Neural cell (in vitro differentiated cells): ENCODE results near the gene UBASH3B. TPM values are rescaled to one million over a fixed set of nuclear protein-coding genes. Genes with fewer than 3 reads are reported as not detected.

ENCODE experiments used
- H2AFZ ChIP-seq: fragments of 200-600, 300-800 bp; sonication (generic), shearing (Covaris generic); 2 replicates; pipeline ENCODE4 v1.6.0; 2014; ENCODE audit warnings: low read depth, mild to moderate bottlenecking, antibody characterized with exemption, low read length, moderate library complexity
- H3F3A ChIP-seq: fragments of 200-600 bp; shearing (Covaris generic); 2 replicates; pipeline ENCODE4 v1.6.1; 2016; ENCODE audit warnings: mild to moderate bottlenecking, moderate library complexity, mixed read lengths, antibody characterized with exemption, low read length; ENCODE audit not compliant: insufficient read depth, poor library complexity, severe bottlenecking
- H3K27ac ChIP-seq: fragments of 200-600, 300-800 bp; sonication (generic), shearing (Covaris generic); 2 replicates; pipeline ENCODE4 v1.5.1; 2014; ENCODE audit warnings: mild to moderate bottlenecking, low read length, moderate library complexity
- H3K27me3 ChIP-seq: fragments of 300-800, 200-600 bp; sonication (generic), shearing (Covaris generic); 2 replicates; pipeline ENCODE4 v1.6.0; 2014; ENCODE audit warnings: mild to moderate bottlenecking, low read depth, low read length, moderate library complexity; ENCODE audit not compliant: insufficient read depth
- H3K36me3 ChIP-seq: fragments of 300-800, 200-600 bp; sonication (generic), shearing (Covaris generic); 2 replicates; pipeline ENCODE4 v1.5.1; 2014; ENCODE audit warnings: mild to moderate bottlenecking, antibody characterized with exemption, low read length, moderate library complexity; ENCODE audit not compliant: insufficient read depth
- H3K4me2 ChIP-seq: fragments of 300-800, 200-600 bp; sonication (generic), shearing (Covaris generic); 2 replicates; pipeline ENCODE4 v1.6.0; 2014; ENCODE audit warnings: mild to moderate bottlenecking, low read length
- H3K4me3 ChIP-seq: fragments of 300-800, 200-600 bp; sonication (generic), shearing (Covaris generic); 2 replicates; pipeline ENCODE4 v1.5.1; 2014; ENCODE audit warnings: mild to moderate bottlenecking, low read length, moderate library complexity
- H3K79me2 ChIP-seq: fragments of 200-600 bp; shearing (Covaris generic); replicated peaks from 2 replicates; pipeline ENCODE4 v1.6.0; 2014; ENCODE audit warnings: mild to moderate bottlenecking, low read length, moderate library complexity; ENCODE audit not compliant: insufficient read depth
- H3K9ac ChIP-seq: fragments of 300-800, 200-600 bp; sonication (generic), shearing (Covaris generic); 2 replicates; pipeline ENCODE4 v1.6.1; 2016; ENCODE audit warnings: mild to moderate bottlenecking, low read length, mixed read lengths
- H3K9me2 ChIP-seq: fragments of 200-600 bp; shearing (Covaris generic); 2 replicates; pipeline ENCODE4 v1.6.1; 2016; ENCODE audit warnings: mild to moderate bottlenecking, low read length, mixed read lengths; ENCODE audit not compliant: insufficient read depth
- H3K9me3 ChIP-seq: fragments of 200-600, 300-800 bp; sonication (generic), shearing (Covaris generic); 2 replicates; pipeline ENCODE4 v1.6.1; 2016; ENCODE audit warnings: mild to moderate bottlenecking, mixed run types, low read length, moderate library complexity, mixed read lengths
- H4K20me1 ChIP-seq: fragments of 200-600 bp; shearing (Covaris generic); 2 replicates; pipeline ENCODE4 v1.6.1; 2016; ENCODE audit warnings: mild to moderate bottlenecking, mixed run types; ENCODE audit not compliant: insufficient read depth
- CTCF ChIP-seq: fragments of 450-650 bp; IDR thresholded peaks from 2 replicates; pipeline ENCODE4 v1.5.1; 2014; ENCODE audit warnings: antibody characterized with exemption, mild to moderate bottlenecking, moderate library complexity; ENCODE audit not compliant: poor library complexity, severe bottlenecking
- EP300 ChIP-seq: fragments of 450-650 bp; conservative IDR thresholded peaks from 2 replicates; pipeline ENCODE4 v1.6.1; 2014; ENCODE audit warnings: antibody characterized with exemption, mild to moderate bottlenecking, moderate library complexity; ENCODE audit not compliant: poor library complexity, severe bottlenecking
- EZH2 ChIP-seq: fragments of 200-600, 300-800 bp; shearing (Covaris generic), sonication (generic); IDR thresholded peaks from 2 replicates; pipeline ENCODE4 v1.6.1; 2014; ENCODE audit warnings: antibody characterized with exemption, low read length, borderline replicate concordance, mild to moderate bottlenecking; ENCODE audit not compliant: insufficient read depth, poor library complexity, severe bottlenecking
- MXI1 ChIP-seq: fragments of 450-650 bp; conservative IDR thresholded peaks from 2 replicates; pipeline ENCODE4 v1.6.1; 2014; ENCODE audit warnings: antibody characterized with exemption, mild to moderate bottlenecking; ENCODE audit not compliant: poor library complexity, severe bottlenecking
- POLR2AphosphoS5 ChIP-seq: IDR thresholded peaks from 2 replicates; pipeline ENCODE4 v1.6.1; 2012
- RAD21 ChIP-seq: fragments of 450-650 bp; conservative IDR thresholded peaks from 2 replicates; pipeline ENCODE4 v1.6.1; 2014; ENCODE audit warnings: antibody characterized with exemption, mild to moderate bottlenecking, moderate library complexity
- REST ChIP-seq: IDR thresholded peaks from 2 replicates; pipeline ENCODE4 v1.6.1; 2012; ENCODE audit warnings: borderline replicate concordance
- SMC3 ChIP-seq: fragments of 450-650 bp; conservative IDR thresholded peaks from 2 replicates; pipeline ENCODE4 v1.6.1; 2014; ENCODE audit warnings: antibody characterized with exemption, mild to moderate bottlenecking, moderate library complexity; ENCODE audit not compliant: poor library complexity
- TAF1 ChIP-seq: IDR thresholded peaks from 2 replicates; pipeline ENCODE4 v1.6.1; 2012; ENCODE audit warnings: low read depth
- polyA plus RNA-seq: library from polyadenylated mRNA; depleted of rRNA; stranded (reverse); fragments of >200 nt; gene quantifications from 2 replicates; pipeline ENCODE4 v1.2.3, GENCODE V29; 2014

The UBASH3B gene
- polyA plus RNA-seq, 1 donor from 2014 or later = 4.2 TPM

- Histone ChIP-seq H3F3A (no peaks in the 10 kb centered on the region), H3K9me2 (no peaks in the 10 kb centered on the region), H3K36me3 (no peaks in the 10 kb centered on the region), H3K9me3 (no peaks in the 10 kb centered on the region), H4K20me1 (no peaks in the 10 kb centered on the region), H3K4me2 (no peak overlapping the region), H3K27me3 (no peaks in the 10 kb centered on the region), H3K9ac (no peak overlapping the region), H3K27ac (no peak overlapping the region), H2AFZ (no peak overlapping the region), H3K79me2 (no peaks in the 10 kb centered on the region), H3K4me3 (no peak overlapping the region)
- TF ChIP-seq RAD21 (no peak), MXI1 (no peak), EP300 (no peak), POLR2AphosphoS5 (no peak), CTCF (no peak), SMC3 (no peak), EZH2 (no peak), TAF1 (no peak), REST (no peak)
Observed at GRCh38 chr11:122843281-122844141, 188.0 kb downstream of the UBASH3B start.

GRCh38 chr11:122847466-122847865, 191.9 kb downstream of the UBASH3B start:
- no peak overlapping the region for H2AFZ ChIP-seq
- H3F3A ChIP-seq = no peaks in the 10 kb centered on the region
- no peak overlapping the region for H3K4me3 ChIP-seq
- H3K9me3 ChIP-seq = no peaks in the 10 kb centered on the region
- no peaks in the 10 kb centered on the region for H3K27me3 ChIP-seq
- TF ChIP-seq SMC3 (no peak), MXI1 (no peak), EZH2 (no peak)
- no peaks in the 10 kb centered on the region for H3K36me3 ChIP-seq
- H4K20me1 ChIP-seq = no peaks in the 10 kb centered on the region
- H3K79me2 ChIP-seq = no peaks in the 10 kb centered on the region
- H3K4me2 ChIP-seq = no peak overlapping the region
- no peak overlapping the region for H3K27ac ChIP-seq
- H3K9me2 ChIP-seq = no peaks in the 10 kb centered on the region
- H3K9ac ChIP-seq = no peak overlapping the region
